Liver (tissue), 9 donors: ENCODE data around the gene TINAGL1. TPM values are rescaled to one million over a fixed set of nuclear protein-coding genes. Genes with fewer than 3 reads are reported as not detected.

ENCODE experiments used
- DNase-seq: peaks from one replicate; pipeline ENCODE4 v3.0.0-alpha.2; 2017; ENCODE audit warnings: low spot score
- H3K27ac ChIP-seq, 2 donors: one replicate each; pipeline ENCODE4 v1.7.0; 2013; ENCODE audit warnings: inconsistent platforms in 2 of 2, low read length in 2 of 2, control low read depth in 1 of 2, low read depth in 1 of 2, mild to moderate bottlenecking in 1 of 2
- H3K27me3 ChIP-seq, 4 donors: one replicate each; pipeline versions ENCODE4 v1.6.1 to v1.7.0; 2013; ENCODE audit warnings: low read length in 3 of 4, inconsistent platforms in 1 of 4, mild to moderate bottlenecking in 1 of 4, moderate library complexity in 1 of 4; ENCODE audit not compliant: control insufficient read depth in 4 of 4, insufficient read depth in 4 of 4
- H3K36me3 ChIP-seq, 4 donors: one replicate each; pipeline versions ENCODE4 v1.6.1 to v1.7.0; 2013; ENCODE audit warnings: low read length in 3 of 4, mild to moderate bottlenecking in 3 of 4, low read depth in 1 of 4, moderate library complexity in 1 of 4; ENCODE audit not compliant: control insufficient read depth in 4 of 4, insufficient read depth in 3 of 4
- H3K4me1 ChIP-seq, 4 donors: one replicate each; pipeline versions ENCODE4 v1.6.1 to v1.7.0; 2013; ENCODE audit warnings: low read length in 3 of 4, mild to moderate bottlenecking in 3 of 4, moderate library complexity in 1 of 4; ENCODE audit not compliant: control insufficient read depth in 4 of 4, insufficient read depth in 4 of 4
- H3K4me3 ChIP-seq, 3 donors: one replicate each; pipeline versions ENCODE4 v1.6.1 to v1.7.0; 2013; ENCODE audit warnings: low read length in 3 of 3, control low read depth in 1 of 3, low read depth in 1 of 3, mild to moderate bottlenecking in 1 of 3
- H3K9ac ChIP-seq, 2 donors: one replicate each; pipeline ENCODE4 v1.7.0; 2013; ENCODE audit warnings: low read length in 2 of 2, mild to moderate bottlenecking in 2 of 2, moderate library complexity in 2 of 2, control low read depth in 1 of 2, low read depth in 1 of 2
- H3K9me3 ChIP-seq, 4 donors: one replicate each; pipeline versions ENCODE4 v1.6.1 to v1.7.0; 2013; ENCODE audit warnings: low read length in 3 of 4; ENCODE audit not compliant: control insufficient read depth in 4 of 4
- ATF3 ChIP-seq: IDR thresholded peaks from 2 replicates; pipeline ENCODE4 v1.6.1; 2016; ENCODE audit warnings: antibody characterized with exemption
- CTCF ChIP-seq: fragments of 150-350 bp; IDR thresholded peaks from 2 replicates; pipeline ENCODE4 v1.5.1; 2017; ENCODE audit warnings: improper control_type of control experiment, low read depth, low read length; ENCODE audit not compliant: missing input control
- EGR1 ChIP-seq, 2 donors: IDR thresholded peaks; 2 replicates each; pipeline ENCODE4 v1.6.1; 2016 to 2018; ENCODE audit warnings: antibody characterized with exemption in 2 of 2, low read depth in 2 of 2
- FOXA1 ChIP-seq: IDR thresholded peaks from 2 replicates; pipeline ENCODE4 v1.6.1; 2016; ENCODE audit warnings: antibody characterized with exemption
- GABPA ChIP-seq, 2 donors: IDR thresholded peaks in 1 of 2; conservative IDR thresholded peaks in 1 of 2; 2 replicates each; pipeline ENCODE4 v1.6.1; 2016; ENCODE audit warnings: antibody characterized with exemption in 2 of 2, mild to moderate bottlenecking in 1 of 2, moderate library complexity in 1 of 2
- HNF4A ChIP-seq, 2 donors: conservative IDR thresholded peaks; 2 replicates each; pipeline ENCODE4 v1.6.1; 2016; ENCODE audit warnings: antibody characterized with exemption in 2 of 2, mild to moderate bottlenecking in 2 of 2
- HNF4G ChIP-seq: IDR thresholded peaks from 2 replicates; pipeline ENCODE4 v1.6.1; 2016; ENCODE audit warnings: antibody characterized with exemption
- JUND ChIP-seq, 2 donors: IDR thresholded peaks; 2 replicates each; pipeline ENCODE4 v1.6.1; 2016; ENCODE audit warnings: antibody characterized with exemption in 2 of 2
- MAX ChIP-seq: IDR thresholded peaks from 2 replicates; pipeline ENCODE4 v1.6.1; 2016; ENCODE audit warnings: antibody characterized with exemption
- RAD21 ChIP-seq, 2 donors: IDR thresholded peaks; 2 replicates each; pipeline ENCODE4 v1.6.1; 2016; ENCODE audit warnings: antibody characterized with exemption in 2 of 2, mild to moderate bottlenecking in 2 of 2
- RXRA ChIP-seq, 2 donors: IDR thresholded peaks; 2 replicates each; pipeline ENCODE4 v1.6.1; 2017 to 2018; ENCODE audit warnings: antibody characterized with exemption in 2 of 2, mild to moderate bottlenecking in 1 of 2
- SP1 ChIP-seq: IDR thresholded peaks from 2 replicates; pipeline ENCODE4 v1.6.1; 2018; ENCODE audit warnings: antibody characterized with exemption, mild to moderate bottlenecking
- TAF1 ChIP-seq: conservative IDR thresholded peaks from 2 replicates; pipeline ENCODE4 v1.6.1; 2016; ENCODE audit warnings: antibody characterized with exemption, mild to moderate bottlenecking
- YY1 ChIP-seq: IDR thresholded peaks from 2 replicates; pipeline ENCODE4 v1.6.1; 2016; ENCODE audit warnings: antibody characterized with exemption, mild to moderate bottlenecking
- ZBTB33 ChIP-seq: IDR thresholded peaks from 2 replicates; pipeline ENCODE4 v1.6.1; 2016; ENCODE audit warnings: antibody characterized with exemption
- WGBS: extraction: QIAGEN DNeasy Blood & Tissue Kit; methylation state at CpG from one replicate; pipeline ENCODE4 v1.1.7; 2013; 5-methylcytosine and 5-hydroxymethylcytosine counted together
- polyA plus RNA-seq, 2 donors: library from polyadenylated mRNA; stranded (reverse) in 1 of 2; unstranded in 1 of 2; fragments of 200-250 nt in 1 of 2; fragments of >200 nt in 1 of 2; fragmentation: Nextera tagmentation in 1 of 2; extraction: Ambion mirVana in 1 of 2; gene quantifications; one replicate each; pipeline versions ENCODE4 v1.2.1 to v1.2.3, GENCODE V29; 2013 to 2015
- total RNA-seq, 2 donors: library from RNA; depleted of rRNA; stranded (reverse); fragments of >200 nt; gene quantifications; one replicate each; pipeline ENCODE4 v1.2.3, GENCODE V29; 2014
- donor health status: healthy.
- donor health status: healthy.
- donor health status: healthy.
- donor health status: healthy.
- donor health status: healthy.

The TINAGL1 gene
- total and polyA plus RNA-seq, 4 donors: 8.7 to 52.9 (median 25.6) TPM

- Histone ChIP-seq H3K36me3 (no peaks in the 10 kb centered on the region), H3K4me3 (no peak overlapping the region), H3K27me3 (no peaks in the 10 kb centered on the region), H3K9ac (no peak overlapping the region), H3K9me3 (no peaks in the 10 kb centered on the region), H3K4me1 (peaks cover 0 to 7% (median 1%) of the 10 kb centered on the region in 4 donors), H3K27ac (no peak overlapping the region)
- TF ChIP-seq MAX (no peak), ATF3 (no peak), TAF1 (no peak), JUND (IDR thresholded peaks at IDR 0.05) (no peak), YY1 (no peak), SP1 (no peak), HNF4A (conservative IDR thresholded peaks at IDR 0.05) (no peak)
- no peak for DNase-seq
- WGBS: 95% methylated on average over 11 of the region's 11 CpGs
Observed at GRCh38 chr1:31570228-31570627, 6.1 kb upstream of the TINAGL1 start.

- Histone ChIP-seq H3K36me3 (no peaks in the 10 kb centered on the region), H3K9ac (no peak overlapping the region), H3K27me3 (no peaks in the 10 kb centered on the region), H3K9me3 (no peaks in the 10 kb centered on the region), H3K4me3 (no peak overlapping the region), H3K4me1 (peaks cover 0 to 13% (median 5%) of the 10 kb centered on the region in 4 donors), H3K27ac (no peak overlapping the region)
- 84% methylated on average over 1 of the region's 1 CpG for WGBS
- TF ChIP-seq CTCF: no peak
- no peak for TF ChIP-seq JUND (IDR thresholded peaks at IDR 0.05)
- no peak for TF ChIP-seq RXRA (IDR thresholded peaks at IDR 0.05)
- TF ChIP-seq GABPA (IDR thresholded peaks at IDR 0.05 in 1 of 2, conservative IDR thresholded peaks at IDR 0.05 in 1 of 2): no peak
- no peak for TF ChIP-seq ATF3
- TF ChIP-seq RAD21 (IDR thresholded peaks at IDR 0.05): no peak
- TF ChIP-seq MAX: no peak
- no peak for DNase-seq
Observed at GRCh38 chr1:31570906-31571305, 5.4 kb upstream of the TINAGL1 start.

- 87% methylated on average over 14 of the region's 14 CpGs for WGBS
- DNase-seq: no peak
- Histone ChIP-seq H3K4me3 (no peak overlapping the region), H3K9me3 (no peaks in the 10 kb centered on the region), H3K36me3 (no peaks in the 10 kb centered on the region), H3K27ac (no peak overlapping the region), H3K4me1 (peaks cover 0 to 15% (median 7%) of the 10 kb centered on the region in 4 donors), H3K27me3 (no peaks in the 10 kb centered on the region), H3K9ac (no peak overlapping the region)
- TF ChIP-seq EGR1 (IDR thresholded peaks at IDR 0.05; ENCODE audit: low read depth in 2 of 2) (no peak), SP1 (no peak), RXRA (IDR thresholded peaks at IDR 0.05) (no peak), ZBTB33 (no peak), GABPA (IDR thresholded peaks at IDR 0.05 in 1 of 2, conservative IDR thresholded peaks at IDR 0.05 in 1 of 2) (no peak), YY1 (no peak), TAF1 (no peak), RAD21 (IDR thresholded peaks at IDR 0.05) (no peak), FOXA1 (no peak), JUND (IDR thresholded peaks at IDR 0.05) (no peak), MAX (no peak), HNF4G (no peak), ATF3 (no peak)
Observed at GRCh38 chr1:31571340-31572295, 4.7 kb upstream of the TINAGL1 start.
